T-helper 17 cell (primary cell): Measurements from ENCODE around the gene LMAN2L. TPM values are rescaled to one million over a fixed set of nuclear protein-coding genes. Genes with fewer than 3 reads are reported as not detected.
A peak's percentile ranks its signal among the peaks of the same experiment; 100 is the strongest.

Source experiments
- ATAC-seq: fragments of 150-1000 bp; cut with Tn5 transposase; 2 replicates; pipeline ENCODE4 v1.10.0; 2021; ENCODE audit warnings: mild to moderate bottlenecking, moderate library complexity
- DNase-seq, 3 donors: peaks; one replicate each; pipeline versions ENCODE4 v3.0.0 to v3.0.0-alpha.2; 2020 to 2021
- H3K9me3 ChIP-seq: one replicate; pipeline ENCODE4 v1.7.0; 2013; ENCODE audit warnings: low read length, mild to moderate bottlenecking; ENCODE audit not compliant: control insufficient read depth, poor library complexity, severe bottlenecking
- H3K27ac Mint-ChIP-seq: one replicate; pipeline ENCODE4 v1.8.0; 2022; ENCODE audit warnings: mild to moderate bottlenecking, moderate library complexity, mixed read lengths
- H3K27me3 Mint-ChIP-seq: one replicate; pipeline ENCODE4 v1.8.0; 2022; ENCODE audit warnings: mixed read lengths
- H3K36me3 Mint-ChIP-seq: one replicate; pipeline ENCODE4 v1.8.0; 2022; ENCODE audit warnings: low read depth, mixed read lengths
- H3K4me1 Mint-ChIP-seq: one replicate; pipeline ENCODE4 v1.8.0; 2022; ENCODE audit warnings: mild to moderate bottlenecking, mixed read lengths
- H3K4me3 Mint-ChIP-seq: one replicate; pipeline ENCODE4 v1.8.0; 2022; ENCODE audit warnings: mild to moderate bottlenecking, moderate library complexity, mixed read lengths
- total RNA-seq, 4 donors: library from RNA in 2 of 4; stranded (reverse) in 2 of 4; gene quantifications; one replicate each; pipeline ENCODE4 v1.2.3 and lab custom pipeline; 2022 to 2026

LMAN2L gene
- total RNA-seq: 1 to 10 TPM; 3.6 to 7.1 TPM
- total RNA-seq (lab: John Stamatoyannopoulos, UW): 8.7 to 18.4 reads per million in 2 donors

- Mint-ChIP-seq H3K27me3 (no peaks in the 10 kb centered on the region), H3K4me3 (peak within 1 kb of the TSS; percentile 99), H3K4me1 (peaks cover 35% of the 10 kb centered on the region), H3K36me3 (peaks cover 3% of the 10 kb centered on the region), H3K27ac (peak within 1 kb of the TSS; percentile 99)
- DNase-seq: peak; percentile 90 to 93 (median 92)
- H3K9me3 ChIP-seq: no peaks in the 10 kb centered on the region
- ATAC-seq: peak; percentile 97
Observed at GRCh38 chr2:96739633-96740428, at the start of gene LMAN2L. Gene LMAN2L (minus strand): TSS chr2:96740064. CDS start chr2:96740040, 24 bp downstream.

GRCh38 chr2:96789245-96789617, 49.4 kb upstream of the LMAN2L start:
- no peak overlapping the region for H3K4me3 Mint-ChIP-seq
- H3K36me3 Mint-ChIP-seq: no peaks in the 10 kb centered on the region
- no peak for DNase-seq
- peaks cover 11% of the 10 kb centered on the region for H3K4me1 Mint-ChIP-seq
- ATAC-seq: no peak
- no peaks in the 10 kb centered on the region for H3K27me3 Mint-ChIP-seq
- no peak overlapping the region for H3K27ac Mint-ChIP-seq
- H3K9me3 ChIP-seq: no peaks in the 10 kb centered on the region

- H3K4me3 Mint-ChIP-seq: no peak overlapping the region
- H3K36me3 Mint-ChIP-seq: no peaks in the 10 kb centered on the region
- no peaks in the 10 kb centered on the region for H3K27me3 Mint-ChIP-seq
- H3K9me3 ChIP-seq: no peaks in the 10 kb centered on the region
- no peak for DNase-seq
- peaks cover 11% of the 10 kb centered on the region for H3K4me1 Mint-ChIP-seq
- ATAC-seq: no peak
- peak overlapping the region; percentile 29 for H3K27ac Mint-ChIP-seq
Observed at GRCh38 chr2:96788442-96789244, 48.8 kb upstream of the LMAN2L start.

GRCh38 chr2:96787411-96787810, 47.5 kb upstream of the LMAN2L start:
- Mint-ChIP-seq H3K27me3 (no peaks in the 10 kb centered on the region), H3K36me3 (no peaks in the 10 kb centered on the region), H3K4me1 (peaks cover 6% of the 10 kb centered on the region), H3K4me3 (no peak overlapping the region), H3K27ac (no peak overlapping the region)
- H3K9me3 ChIP-seq: no peaks in the 10 kb centered on the region
- ATAC-seq (no peak), DNase-seq (no peak)

- H3K27ac Mint-ChIP-seq: no peak overlapping the region
- no peaks in the 10 kb centered on the region for H3K4me1 Mint-ChIP-seq
- H3K27me3 Mint-ChIP-seq: no peaks in the 10 kb centered on the region
- H3K4me3 Mint-ChIP-seq: no peak overlapping the region
- H3K36me3 Mint-ChIP-seq: no peaks in the 10 kb centered on the region
- DNase-seq (no peak), ATAC-seq (no peak)
- no peaks in the 10 kb centered on the region for H3K9me3 ChIP-seq
Observed at GRCh38 chr2:96783388-96783787, 43.5 kb upstream of the LMAN2L start.

GRCh38 chr2:96775160-96775559, 35.3 kb upstream of the LMAN2L start:
- no peaks in the 10 kb centered on the region for H3K27me3 Mint-ChIP-seq
- DNase-seq: no peak
- ATAC-seq: no peak
- no peaks in the 10 kb centered on the region for H3K9me3 ChIP-seq
- no peak overlapping the region for H3K27ac Mint-ChIP-seq
- peak overlapping the region; percentile 62 for H3K4me3 Mint-ChIP-seq
- no peaks in the 10 kb centered on the region for H3K36me3 Mint-ChIP-seq
- peaks cover 21% of the 10 kb centered on the region for H3K4me1 Mint-ChIP-seq

GRCh38 chr2:96773922-96774321, 34.1 kb upstream of the LMAN2L start:
- Mint-ChIP-seq H3K4me3 (peak overlapping the region; percentile 91), H3K36me3 (no peaks in the 10 kb centered on the region), H3K4me1 (peaks cover 23% of the 10 kb centered on the region), H3K27me3 (no peaks in the 10 kb centered on the region), H3K27ac (peak overlapping the region; percentile 95)
- DNase-seq (peak in 1 of 3 donors; percentile 28), ATAC-seq (peak; percentile 80)
- no peaks in the 10 kb centered on the region for H3K9me3 ChIP-seq

- no peaks in the 10 kb centered on the region for H3K36me3 Mint-ChIP-seq
- no peak for DNase-seq
- H3K9me3 ChIP-seq: no peaks in the 10 kb centered on the region
- no peaks in the 10 kb centered on the region for H3K27me3 Mint-ChIP-seq
- peak overlapping the region; percentile 95 for H3K27ac Mint-ChIP-seq
- no peak for ATAC-seq
- H3K4me3 Mint-ChIP-seq: peak overlapping the region; percentile 91
- H3K4me1 Mint-ChIP-seq: peaks cover 29% of the 10 kb centered on the region
Observed at GRCh38 chr2:96772903-96773671, 33.2 kb upstream of the LMAN2L start.

GRCh38 chr2:96771796-96772618, 32.1 kb upstream of the LMAN2L start:
- Mint-ChIP-seq H3K4me3 (peak overlapping the region; percentile 91), H3K36me3 (no peaks in the 10 kb centered on the region), H3K4me1 (peaks cover 32% of the 10 kb centered on the region), H3K27ac (peak overlapping the region; percentile 95), H3K27me3 (no peaks in the 10 kb centered on the region)
- no peak for ATAC-seq
- DNase-seq: no peak
- H3K9me3 ChIP-seq: no peaks in the 10 kb centered on the region

- Mint-ChIP-seq H3K4me1 (peaks cover 40% of the 10 kb centered on the region), H3K27me3 (no peaks in the 10 kb centered on the region), H3K36me3 (no peaks in the 10 kb centered on the region), H3K4me3 (no peak overlapping the region), H3K27ac (peak overlapping the region; percentile 60)
- no peak for DNase-seq
- H3K9me3 ChIP-seq: no peaks in the 10 kb centered on the region
- no peak for ATAC-seq
Observed at GRCh38 chr2:96770442-96771202, 30.8 kb upstream of the LMAN2L start.

- Mint-ChIP-seq H3K4me1 (peaks cover 40% of the 10 kb centered on the region), H3K36me3 (no peaks in the 10 kb centered on the region), H3K27me3 (no peaks in the 10 kb centered on the region), H3K4me3 (no peak overlapping the region), H3K27ac (peak overlapping the region; percentile 60)
- DNase-seq: no peak
- no peak for ATAC-seq
- no peaks in the 10 kb centered on the region for H3K9me3 ChIP-seq
Observed at GRCh38 chr2:96769814-96770213, 29.9 kb upstream of the LMAN2L start.

GRCh38 chr2:96768083-96768561, 28.3 kb upstream of the LMAN2L start:
- no peaks in the 10 kb centered on the region for H3K9me3 ChIP-seq
- Mint-ChIP-seq H3K4me3 (no peak overlapping the region), H3K36me3 (no peaks in the 10 kb centered on the region), H3K4me1 (peaks cover 42% of the 10 kb centered on the region), H3K27me3 (no peaks in the 10 kb centered on the region), H3K27ac (peak overlapping the region; percentile 60)
- ATAC-seq: no peak
- no peak for DNase-seq
